NCI-H345 treated with DMSO at 0.1 percent for 48 hours (cell line): ENCODE measurements around the gene FRY.

Source experiments
- DNase-seq: peaks from one replicate; lab custom pipeline; 2025; ENCODE audit not compliant: unreplicated experiment; lab: John Stamatoyannopoulos, UW

The FRY gene

DNA sequence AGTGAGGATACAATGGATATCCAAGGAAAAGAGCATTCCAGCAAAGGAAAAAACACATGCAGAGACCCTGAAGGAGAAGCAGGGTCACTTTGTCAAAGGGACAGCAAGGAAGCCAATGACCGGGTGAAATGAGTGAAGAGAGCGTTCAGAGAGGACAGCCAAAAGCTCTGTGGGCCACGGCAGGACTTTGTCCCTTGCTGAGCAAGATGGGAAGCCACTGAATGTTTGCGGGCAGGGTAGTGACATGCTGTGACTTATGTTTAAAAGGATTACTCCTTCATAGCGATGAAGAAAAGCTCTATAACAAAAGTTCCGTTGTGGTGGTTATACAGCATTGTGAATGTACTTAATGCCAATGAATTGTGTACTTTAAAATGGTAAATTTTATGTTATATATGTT, 267.1 kb downstream of the FRY start:
- DNase-seq = no peak

DNA sequence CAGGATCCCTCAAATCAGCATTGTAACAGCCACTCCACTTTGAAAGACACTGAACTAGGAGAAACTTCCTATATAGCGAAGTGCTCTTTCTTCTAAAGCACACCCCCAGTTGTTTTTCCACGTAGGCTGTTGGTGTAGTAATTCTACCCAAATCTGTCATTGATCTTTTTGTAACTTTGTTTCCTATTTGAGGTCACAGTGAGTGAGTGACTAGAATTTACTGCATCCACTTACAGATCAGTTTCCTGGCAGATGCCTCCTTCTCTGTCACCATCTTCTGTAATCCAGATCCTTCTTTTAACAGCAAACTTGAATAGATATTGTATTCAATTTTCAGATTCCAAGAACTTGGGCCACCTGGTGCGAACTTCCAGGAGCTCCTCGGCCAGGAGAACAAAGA, 268.3 kb downstream of the FRY start:
- DNase-seq = no peak

DNA sequence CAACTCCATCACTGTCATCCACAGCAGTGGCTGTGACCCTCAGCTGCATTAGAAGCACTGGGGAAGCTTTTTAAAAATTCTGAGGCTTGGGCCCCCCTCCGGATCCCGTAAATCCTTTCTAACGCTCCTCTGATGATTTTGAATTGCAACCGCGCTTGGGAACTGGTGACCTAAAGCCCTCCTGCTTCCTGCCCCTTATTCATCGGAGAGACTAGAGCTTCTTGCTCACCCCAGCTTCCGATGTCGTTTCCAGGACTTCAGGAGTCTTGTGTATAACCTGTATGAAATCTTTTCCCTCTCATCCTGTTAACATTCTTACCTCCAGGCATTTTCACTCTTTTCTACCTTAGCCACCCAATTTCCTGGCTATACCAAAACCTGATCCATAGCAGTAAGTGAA, 268.8 kb downstream of the FRY start:
- DNase-seq = no peak

DNA sequence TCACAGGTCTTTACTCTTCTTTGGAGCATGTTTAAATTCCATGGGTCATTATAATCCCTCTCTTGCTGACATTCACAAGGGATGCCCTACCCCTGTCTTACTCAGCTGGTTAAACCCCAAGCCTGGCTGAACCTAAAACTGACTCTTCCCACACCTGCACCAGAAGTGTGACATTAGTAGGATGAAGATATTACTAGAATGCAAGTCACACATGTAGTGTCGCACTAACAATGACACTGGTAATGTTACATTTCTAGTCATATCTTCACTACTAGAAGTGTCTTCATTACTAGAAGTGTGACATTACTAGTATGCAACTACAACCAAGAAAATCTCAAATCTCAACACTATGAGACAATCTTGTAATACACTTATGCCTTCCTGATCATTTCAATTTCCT, 269.3 kb downstream of the FRY start:
- no peak for DNase-seq

DNA sequence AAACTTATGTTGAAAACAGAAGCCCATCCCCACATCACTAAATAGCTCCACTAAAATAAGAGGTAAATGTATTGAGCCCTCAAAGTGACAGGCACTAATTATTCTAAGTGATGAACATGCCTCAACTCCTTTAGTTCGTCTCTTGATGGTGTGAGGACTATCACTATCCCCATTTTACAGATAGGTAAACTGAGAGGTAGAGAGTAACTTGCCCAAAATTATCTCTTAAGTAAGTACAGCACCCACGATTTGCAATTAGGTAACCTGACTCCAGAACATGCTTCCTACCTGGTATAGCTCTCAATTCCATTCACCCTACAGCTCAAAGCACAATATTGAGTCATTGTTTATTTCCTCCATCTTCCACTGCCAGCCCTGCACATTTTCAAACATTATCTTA, 270.9 kb downstream of the FRY start:
- DNase-seq = no peak

DNA sequence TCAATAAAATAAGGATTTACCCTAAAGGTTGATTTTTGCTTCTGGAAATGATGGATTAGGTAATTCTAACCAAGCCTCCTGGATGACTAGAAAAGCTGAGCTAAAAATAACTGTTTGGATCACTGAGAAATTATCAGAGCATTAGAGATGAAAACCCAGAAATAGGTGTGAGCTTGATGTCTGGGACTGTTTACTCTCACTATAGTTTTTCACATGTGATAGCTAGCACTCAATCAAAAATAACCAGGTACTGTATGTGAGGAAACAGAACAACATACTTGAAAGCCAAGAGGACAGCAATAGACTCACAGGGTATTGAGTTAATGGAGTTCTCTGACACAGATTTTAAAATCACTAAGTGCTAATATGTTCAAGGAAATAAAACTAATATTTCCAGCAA, 274.1 kb downstream of the FRY start:
- no peak for DNase-seq

DNA sequence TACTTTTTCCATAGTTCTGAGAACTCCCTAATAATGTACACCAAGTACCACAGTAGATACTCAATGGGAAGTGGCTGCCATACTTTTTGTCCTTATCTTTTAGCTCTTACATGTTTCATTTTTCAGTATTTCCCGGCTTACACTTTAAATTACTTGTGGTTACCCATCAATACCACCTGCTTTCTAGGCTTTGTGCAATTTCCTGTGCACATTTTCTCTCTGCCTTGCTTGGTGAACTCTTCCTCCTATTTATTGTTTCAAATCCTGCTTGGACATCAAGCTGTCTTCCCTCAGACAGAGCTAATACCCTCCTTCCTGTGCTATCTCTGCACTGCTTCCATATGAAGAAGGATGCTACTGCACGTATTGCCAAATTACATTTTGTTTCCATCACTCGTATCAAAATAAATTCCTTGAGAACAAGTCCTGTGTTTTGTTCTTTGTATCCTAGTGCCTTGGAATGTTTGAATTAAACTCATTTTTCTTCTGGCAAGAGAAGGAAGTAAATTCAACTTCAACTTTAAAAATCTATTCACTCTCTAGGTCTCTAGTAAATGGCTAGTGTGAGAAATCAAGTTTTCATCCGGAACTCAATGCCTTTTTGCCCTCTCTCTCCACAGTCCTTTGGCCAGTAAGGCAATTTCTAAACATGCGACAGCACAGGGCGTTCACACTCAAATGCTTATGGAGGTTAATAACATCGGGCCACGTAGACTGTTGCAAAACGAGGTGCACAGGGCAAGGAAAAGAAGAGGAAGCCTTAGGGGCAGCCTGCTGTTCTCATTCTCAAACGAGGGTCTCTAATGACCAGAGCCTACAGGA, 277.9 kb downstream of the FRY start:
- DNase-seq = no peak

DNA sequence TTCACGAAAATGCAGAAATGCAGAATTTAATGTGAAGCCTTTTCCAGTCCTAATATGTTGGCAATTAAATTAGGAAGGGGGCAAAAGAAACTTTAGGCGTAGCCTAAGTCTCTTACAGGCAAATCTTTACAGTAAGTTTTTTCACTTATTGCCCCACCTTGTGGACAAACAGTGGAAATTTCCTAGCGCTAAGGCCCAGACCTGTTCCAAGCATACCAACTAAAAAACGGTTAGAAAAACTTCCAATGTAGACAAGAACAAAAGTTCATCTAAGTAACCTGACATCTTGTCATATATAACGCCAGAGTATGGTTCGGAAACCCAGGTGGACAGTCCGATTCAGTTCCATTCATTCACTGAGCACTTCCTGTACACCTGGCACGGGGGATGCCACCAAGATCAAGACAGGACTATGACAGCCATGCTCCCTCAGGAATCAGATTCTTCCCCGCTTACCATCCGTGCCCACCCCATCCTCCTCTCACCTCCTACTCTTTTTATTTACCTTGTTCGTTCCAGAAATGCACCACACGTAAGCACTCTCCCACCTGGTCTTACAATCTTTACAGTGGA, 278.6 kb downstream of the FRY start:
- DNase-seq = no peak

DNA sequence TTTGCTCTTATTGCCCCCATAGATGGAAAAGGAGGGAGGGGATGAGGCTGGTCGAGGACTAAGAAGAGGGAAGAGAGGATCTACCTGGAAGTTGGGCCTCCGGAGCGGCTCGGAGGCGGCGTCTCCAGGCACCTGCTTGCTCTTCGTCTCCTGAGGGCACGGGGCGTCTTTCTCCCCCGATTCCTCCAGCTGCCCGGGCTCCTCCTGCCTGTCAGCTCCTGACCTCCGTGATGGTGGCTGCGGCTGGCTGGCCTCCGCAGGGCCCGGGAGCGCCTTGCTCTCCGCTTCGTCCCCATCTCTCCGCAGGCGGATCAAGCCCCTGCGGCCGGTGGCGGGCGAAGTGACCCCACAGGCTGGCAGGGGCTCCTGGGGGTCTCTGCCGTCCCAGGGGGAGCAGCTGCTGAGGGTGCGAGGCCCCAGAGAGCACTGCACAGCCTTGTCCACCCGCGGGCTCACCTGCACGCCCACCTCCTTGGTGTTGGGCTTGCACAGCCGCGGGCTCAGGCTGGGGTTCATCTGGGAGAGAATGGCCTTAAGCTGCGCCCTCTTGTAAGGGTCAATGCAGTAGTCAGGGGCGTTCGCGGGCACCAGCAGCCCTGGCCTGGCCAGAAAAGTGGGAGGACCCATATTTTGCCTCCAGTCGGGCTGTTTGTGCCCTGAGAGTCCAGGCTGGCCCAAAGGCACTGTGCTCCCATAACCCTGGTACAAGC, 279.8 kb downstream of the FRY start:
- no peak for DNase-seq

DNA sequence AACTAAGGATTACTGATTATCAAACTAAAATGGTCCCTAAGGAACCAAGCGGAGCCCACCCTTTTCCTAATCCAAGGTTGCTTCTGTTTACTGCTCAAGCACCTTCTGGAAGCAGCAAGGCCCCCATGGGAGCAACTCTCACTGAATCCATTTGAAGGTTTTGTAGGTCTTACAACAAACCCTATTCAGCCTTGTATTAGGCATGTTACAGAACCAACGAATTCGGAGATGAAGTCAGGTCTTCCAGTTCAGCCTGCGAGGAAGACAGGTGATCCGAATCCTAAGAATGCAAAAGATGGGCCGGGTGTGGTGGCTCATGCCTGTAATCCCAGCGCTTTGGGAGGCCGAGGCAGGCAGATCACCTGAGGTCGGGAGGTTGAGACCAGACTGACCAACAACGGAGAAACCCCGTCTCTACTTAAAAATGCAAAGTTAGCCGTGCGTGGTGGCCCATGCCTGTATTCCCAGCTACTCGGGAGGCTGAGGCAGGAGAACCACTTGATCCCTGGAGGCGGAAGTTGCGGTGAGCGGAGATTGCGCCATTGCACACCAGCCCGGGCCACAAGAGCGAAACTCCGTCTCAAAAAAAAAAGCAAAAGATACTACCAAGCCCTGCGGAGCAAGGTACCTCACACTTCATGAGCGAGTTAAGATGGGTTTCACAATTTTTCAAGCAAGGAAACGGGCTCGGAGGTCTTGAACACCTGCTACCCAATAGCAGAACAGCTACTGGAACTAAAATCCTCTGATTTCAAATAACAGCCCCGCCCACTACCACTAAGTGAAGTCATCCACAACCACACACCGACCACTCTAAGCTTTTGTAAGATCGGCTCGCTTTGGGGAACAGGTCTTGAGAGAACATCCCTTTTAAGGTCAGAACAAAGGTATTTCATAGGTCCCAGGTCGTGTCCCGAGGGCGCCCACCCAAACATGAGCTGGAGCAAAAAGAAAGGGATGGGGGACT, 283.0 kb downstream of the FRY start:
- DNase-seq = peak; percentile 11

DNA sequence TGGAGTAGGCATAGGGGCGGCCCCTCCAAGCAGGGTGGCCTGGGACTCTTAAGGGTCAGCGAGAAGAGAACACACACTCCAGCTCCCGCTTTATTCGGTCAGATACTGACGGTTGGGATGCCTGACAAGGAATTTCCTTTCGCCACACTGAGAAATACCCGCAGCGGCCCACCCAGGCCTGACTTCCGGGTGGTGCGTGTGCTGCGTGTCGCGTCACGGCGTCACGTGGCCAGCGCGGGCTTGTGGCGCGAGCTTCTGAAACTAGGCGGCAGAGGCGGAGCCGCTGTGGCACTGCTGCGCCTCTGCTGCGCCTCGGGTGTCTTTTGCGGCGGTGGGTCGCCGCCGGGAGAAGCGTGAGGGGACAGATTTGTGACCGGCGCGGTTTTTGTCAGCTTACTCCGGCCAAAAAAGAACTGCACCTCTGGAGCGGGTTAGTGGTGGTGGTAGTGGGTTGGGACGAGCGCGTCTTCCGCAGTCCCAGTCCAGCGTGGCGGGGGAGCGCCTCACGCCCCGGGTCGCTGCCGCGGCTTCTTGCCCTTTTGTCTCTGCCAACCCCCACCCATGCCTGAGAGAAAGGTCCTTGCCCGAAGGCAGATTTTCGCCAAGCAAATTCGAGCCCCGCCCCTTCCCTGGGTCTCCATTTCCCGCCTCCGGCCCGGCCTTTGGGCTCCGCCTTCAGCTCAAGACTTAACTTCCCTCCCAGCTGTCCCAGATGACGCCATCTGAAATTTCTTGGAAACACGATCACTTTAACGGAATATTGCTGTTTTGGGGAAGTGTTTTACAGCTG, 283.9 kb downstream of the FRY start, which contains the start of the genes BRCA2 and ZAR1L:
TSS of gene BRCA2 (plus strand) at position 271 of the 790 bp plus-strand sequence. CDS start 953 bp downstream, outside the sequence.
TSS of gene ZAR1L (minus strand) at position 126 of the 790 bp plus-strand sequence. CDS start 3,438 bp downstream, outside the sequence.
- peak; percentile 57 for DNase-seq

DNA sequence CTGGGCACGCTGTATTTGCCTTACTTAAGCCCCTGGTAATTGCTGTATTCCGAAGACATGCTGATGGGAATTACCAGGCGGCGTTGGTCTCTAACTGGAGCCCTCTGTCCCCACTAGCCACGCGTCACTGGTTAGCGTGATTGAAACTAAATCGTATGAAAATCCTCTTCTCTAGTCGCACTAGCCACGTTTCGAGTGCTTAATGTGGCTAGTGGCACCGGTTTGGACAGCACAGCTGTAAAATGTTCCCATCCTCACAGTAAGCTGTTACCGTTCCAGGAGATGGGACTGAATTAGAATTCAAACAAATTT, 284.4 kb downstream of the FRY start:
- peak; percentile 18 for DNase-seq

DNA sequence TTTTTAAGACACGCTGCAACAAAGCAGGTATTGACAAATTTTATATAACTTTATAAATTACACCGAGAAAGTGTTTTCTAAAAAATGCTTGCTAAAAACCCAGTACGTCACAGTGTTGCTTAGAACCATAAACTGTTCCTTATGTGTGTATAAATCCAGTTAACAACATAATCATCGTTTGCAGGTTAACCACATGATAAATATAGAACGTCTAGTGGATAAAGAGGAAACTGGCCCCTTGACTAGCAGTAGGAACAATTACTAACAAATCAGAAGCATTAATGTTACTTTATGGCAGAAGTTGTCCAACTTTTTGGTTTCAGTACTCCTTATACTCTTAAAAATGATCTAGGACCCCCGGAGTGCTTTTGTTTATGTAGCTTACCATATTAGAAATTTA, 284.9 kb downstream of the FRY start:
- no peak for DNase-seq

DNA sequence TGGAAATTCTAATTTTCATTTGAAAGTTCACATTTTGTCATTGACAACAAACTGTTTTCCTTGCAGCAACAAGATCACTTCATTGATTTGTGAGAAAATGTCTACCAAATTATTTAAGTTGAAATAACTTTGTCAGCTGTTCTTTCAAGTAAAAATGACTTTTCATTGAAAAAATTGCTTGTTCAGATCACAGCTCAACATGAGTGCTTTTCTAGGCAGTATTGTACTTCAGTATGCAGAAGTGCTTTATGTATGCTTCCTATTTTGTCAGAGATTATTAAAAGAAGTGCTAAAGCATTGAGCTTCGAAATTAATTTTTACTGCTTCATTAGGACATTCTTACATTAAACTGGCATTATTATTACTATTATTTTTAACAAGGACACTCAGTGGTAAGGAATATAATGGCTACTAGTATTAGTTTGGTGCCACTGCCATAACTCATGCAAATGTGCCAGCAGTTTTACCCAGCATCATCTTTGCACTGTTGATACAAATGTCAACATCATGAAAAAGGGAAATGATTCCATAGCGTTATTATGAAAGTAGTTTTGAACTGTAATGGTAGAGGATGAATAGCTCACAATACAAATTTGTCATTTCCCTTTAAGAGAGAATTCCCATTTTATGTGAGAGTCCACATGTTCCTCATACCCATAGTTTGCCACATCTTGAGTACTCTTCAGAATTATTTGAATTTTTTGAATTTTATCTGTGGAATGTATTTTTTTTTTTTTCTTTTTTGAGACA, 286.3 kb downstream of the FRY start:
- no peak for DNase-seq

DNA sequence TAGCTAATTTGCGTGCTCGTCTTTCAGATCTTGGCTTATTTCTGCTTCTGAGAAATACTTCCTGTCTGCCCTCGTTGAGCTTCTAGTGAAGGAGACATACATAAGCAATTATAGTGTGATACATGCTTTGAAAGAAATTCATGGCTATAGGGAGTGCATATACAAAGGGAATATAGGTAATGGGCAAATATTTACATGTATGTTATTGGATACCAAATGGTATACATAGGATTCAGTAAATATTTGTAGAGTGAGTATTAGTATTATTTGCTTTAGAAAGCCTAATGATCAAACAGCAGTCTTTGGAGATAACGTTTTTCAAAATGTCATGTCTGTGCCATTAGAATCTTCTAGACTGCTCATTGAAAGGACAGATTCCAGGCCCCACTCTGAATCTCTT, 289.0 kb downstream of the FRY start:
- no peak for DNase-seq

DNA sequence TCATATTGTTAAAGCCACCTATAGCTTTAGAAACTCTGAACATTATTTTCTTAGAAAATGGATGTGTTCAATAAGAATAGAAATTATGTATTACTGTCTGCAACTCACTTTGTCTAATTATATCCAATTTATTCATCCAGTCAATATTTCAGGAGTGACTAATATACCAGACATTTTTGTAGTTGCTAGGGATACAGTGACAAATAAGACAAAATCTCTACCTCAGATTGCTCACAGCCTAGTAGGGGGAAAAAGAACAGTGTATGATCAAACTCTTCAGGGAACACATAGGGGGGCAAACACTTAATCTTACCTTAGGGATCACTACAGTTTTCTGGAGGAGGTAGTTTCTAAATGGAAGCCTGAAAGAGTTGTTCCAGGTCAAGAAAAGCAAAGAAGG, 292.3 kb downstream of the FRY start:
- no peak for DNase-seq

DNA sequence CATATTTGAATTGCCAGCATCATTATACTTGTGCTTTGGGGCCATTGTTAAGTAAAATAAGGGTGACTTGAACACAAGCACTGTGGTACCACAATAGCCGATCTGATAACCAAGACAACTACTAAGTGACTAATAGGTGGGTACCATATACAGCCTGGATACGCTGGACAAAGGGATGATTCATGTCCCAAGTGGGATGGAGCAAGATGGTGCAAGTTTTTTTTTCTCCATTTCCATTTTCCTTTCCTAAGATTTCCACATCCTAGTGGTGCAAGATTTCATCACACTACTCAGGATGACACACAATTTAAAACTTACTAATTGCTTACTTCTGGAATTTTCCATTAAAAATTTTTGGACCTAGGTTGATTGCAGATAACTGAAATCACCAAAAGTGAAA, 298.9 kb downstream of the FRY start:
- DNase-seq = no peak

DNA sequence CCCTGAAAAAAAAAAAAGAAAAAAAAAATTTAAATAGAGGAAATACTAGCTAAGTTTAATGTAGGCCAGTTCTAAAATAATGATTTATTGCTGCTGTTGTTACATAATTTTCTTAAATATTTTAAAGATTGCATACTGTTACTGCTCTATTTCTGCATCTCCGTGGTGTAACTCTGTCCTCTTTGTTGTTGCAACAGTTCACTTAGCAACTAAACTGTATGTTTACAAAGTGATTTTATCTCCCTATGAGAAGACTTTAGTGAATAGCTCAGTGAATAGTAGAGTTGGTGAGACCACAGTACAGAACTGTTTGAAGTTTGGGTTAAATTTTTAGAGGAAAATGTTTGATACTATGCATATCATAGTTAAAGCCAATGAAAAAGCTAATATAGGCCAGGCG, 303.1 kb downstream of the FRY start:
- no peak for DNase-seq

DNA sequence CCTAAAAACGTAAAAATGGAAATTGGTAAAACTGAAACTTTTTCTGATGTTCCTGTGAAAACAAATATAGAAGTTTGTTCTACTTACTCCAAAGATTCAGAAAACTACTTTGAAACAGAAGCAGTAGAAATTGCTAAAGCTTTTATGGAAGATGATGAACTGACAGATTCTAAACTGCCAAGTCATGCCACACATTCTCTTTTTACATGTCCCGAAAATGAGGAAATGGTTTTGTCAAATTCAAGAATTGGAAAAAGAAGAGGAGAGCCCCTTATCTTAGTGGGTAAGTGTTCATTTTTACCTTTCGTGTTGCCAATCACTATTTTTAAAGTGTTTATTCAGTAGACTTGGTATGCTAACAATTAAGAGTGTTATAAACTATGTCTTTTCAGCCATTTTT, 309.3 kb downstream of the FRY start:
- DNase-seq = no peak

DNA sequence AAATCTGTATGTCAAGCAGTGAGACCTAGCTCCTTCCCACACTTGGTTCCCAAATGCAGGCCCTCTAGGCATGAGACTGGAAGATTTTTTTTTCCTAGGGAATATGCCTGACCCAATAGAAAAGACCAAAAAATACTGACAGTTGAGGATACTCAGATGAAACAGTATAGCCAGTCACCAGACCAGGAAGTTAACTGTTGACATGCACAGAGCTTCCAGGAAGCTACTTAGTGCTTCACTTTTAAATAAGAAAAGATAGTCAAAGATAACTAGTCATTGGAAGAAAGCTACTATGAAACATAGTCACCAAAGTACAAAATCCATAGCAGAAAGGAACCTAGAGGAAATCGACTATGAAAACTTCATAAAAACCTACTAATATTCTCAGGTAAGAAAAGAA, 316.1 kb downstream of the FRY start:
- no peak for DNase-seq
